ENCODE results near the gene PVALEF.

PVALEF gene

GRCh38 chr17:81163703-81164370 lies 1.5 kb upstream of the PVALEF start:
- no peak for DNase-seq

DNA sequence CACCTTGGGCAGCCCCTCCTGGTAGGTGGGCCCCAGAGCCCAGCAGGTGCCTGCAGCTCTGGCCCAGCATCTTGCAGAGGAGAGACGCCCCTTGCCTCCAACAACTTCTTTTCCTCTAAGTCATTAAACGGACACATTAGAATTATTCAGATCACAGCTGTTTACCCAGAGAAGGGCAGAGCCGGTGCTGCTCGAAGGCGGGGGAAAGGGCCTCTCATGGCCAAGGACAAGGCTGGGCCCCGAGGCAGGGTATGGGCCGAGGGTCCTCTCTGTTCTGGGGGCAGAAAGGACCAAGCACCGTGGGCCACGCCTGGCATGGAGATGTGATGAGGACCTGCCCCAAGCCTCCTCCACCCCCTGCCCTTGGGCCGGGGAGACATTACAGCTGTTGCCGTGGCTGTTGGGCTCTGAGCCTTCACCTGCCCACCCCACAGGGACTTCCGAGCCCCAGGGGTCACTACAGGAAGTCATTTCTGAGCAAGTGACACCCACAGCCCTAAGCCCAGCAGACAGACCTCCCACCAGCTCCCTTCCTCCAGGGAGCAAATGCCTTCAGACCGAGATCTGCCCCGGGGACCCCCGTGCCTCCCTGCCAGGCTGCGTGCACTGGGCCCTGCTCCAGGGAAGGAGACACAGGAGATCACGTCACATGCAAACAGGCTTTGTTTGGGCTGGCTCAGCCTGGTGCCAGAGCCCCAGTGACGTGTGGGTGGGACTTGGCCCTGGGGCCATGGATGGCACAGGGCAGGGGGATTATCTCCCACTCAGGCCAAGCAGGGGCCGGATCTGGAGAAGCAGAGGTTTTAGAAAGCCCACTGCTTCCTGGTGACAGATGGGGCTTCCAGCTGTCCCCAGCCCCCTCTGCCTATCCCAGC lies 699 bp upstream of the PVALEF start:
- no peak for DNase-seq

GRCh38 chr17:81166033-81166492 lies 756 bp downstream of the PVALEF start, which contains the start of gene AATK:
Gene AATK (minus strand): TSS chr17:81166221. CDS start chr17:81165992, 229 bp downstream.
- no peak for DNase-seq

DNA sequence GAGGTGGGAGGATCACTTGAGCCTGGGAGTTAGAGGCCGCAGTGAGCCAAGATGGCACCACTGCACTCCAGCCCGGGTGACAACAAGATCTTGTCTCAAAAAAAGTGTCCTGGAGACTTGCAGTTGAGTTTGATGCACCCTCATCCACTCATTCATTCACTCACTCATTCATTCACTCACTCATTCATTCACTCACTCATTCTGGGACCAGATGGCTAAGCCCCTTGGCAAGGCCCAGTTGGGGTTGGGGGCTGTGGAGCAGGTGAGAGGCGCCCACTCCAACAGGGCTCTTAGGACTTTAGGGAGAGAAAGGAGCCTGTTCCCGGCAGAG lies 1.9 kb downstream of the PVALEF start:
- DNase-seq, result no peak

DNA sequence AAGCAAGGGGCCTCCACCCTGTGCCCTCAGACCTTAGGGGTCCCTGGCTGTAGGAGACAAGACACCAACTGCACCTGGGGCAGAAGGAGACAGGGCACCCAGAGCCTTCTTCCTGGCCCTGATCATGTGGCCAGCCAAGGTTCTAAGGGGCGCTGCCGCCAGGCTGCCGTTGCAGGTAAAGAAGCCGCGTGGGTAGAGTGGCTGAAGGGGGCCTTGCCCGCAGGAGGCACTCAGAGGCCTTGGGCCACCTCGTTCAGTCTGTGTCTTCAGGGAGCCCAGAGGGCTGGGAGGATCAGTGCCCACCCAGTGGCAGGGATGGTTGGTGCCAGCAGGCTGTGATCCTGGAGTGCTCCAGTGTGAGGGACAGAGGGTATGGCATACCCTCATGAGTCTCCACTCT lies 2.3 kb downstream of the PVALEF start:
- DNase-seq, result no peak

GRCh38 chr17:81169870-81170309 lies 4.6 kb downstream of the PVALEF start:
- no peak for DNase-seq

DNA sequence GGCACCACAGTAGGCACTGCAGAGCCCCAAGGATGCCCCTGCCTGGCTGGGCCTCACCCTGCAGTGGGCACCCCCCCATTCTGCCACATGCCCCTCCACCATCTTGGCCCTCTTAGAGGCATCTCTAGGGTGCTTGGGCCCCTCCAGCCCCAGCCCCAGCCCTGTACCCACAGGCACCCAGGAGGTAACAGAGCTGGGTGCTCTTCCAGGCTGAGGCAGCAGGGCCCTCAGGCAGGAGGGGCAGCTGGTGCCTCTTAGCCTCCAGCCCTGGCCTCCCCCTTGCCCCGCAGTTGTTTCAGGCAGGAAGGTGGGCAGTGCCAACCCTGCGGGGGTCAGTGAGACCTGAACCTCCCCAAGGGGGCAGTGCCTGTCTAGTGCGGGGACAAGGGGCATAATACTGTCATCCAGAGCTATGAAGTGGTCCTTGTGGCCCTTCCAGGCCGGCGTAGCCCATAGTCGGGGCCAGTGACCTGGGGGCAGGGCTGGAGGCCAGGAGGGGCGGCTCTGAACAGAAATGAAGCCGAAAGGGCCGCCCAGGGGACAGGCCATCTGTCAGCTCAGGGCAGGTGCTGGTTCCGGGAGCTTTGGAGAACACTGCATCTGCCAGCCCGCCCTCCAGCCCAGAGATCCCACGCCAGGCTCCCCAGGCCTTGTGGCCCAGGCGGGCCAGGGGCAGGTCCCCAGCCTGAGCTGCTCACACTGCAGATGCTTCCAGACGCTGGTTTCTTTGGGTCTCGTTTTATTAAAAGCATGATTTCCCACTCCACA lies 5.6 kb downstream of the PVALEF start:
- DNase-seq, result no peak

DNA sequence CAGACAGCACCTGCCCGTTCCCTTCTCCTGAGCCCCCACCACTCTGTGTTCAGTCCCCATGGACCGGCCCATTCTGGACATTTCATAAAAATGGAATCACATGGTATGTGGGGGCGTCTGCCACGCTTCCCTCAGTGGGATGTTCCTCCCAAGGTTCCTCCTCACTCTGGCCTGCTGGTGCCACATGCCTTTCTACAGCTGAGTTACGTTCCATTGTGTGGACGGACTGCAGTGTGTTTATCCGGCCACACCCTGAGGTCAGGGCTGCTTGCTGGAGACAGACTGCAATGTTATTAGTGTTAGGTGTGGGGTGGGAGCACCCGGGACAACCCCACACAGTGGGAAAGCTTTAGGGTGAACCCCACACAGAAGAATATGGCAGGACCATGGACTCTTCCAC lies 6.6 kb downstream of the PVALEF start:
- no peak for DNase-seq

- no peak for DNase-seq
Measured at GRCh38 chr17:81173052-81173761, 7.9 kb downstream of the PVALEF start.

DNA sequence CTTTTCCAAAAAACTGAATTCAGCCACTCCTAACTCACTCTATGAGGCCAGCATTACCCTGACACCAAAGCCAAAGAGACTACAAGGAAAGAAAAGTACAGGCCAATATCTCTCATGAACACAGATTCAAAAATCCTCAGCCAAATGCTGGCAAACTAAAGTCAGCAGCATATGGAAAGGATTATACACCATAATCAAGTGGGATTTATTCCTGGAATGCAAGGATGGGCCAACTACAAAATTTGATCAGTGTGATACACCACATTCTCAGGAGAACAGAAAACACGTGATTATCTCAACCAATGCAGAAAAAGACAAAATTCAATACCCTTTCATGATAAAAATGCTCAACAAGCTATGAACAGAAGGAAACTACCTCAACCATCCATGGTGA lies 8.5 kb downstream of the PVALEF start:
- DNase-seq, result no peak

- DNase-seq, result no peak
Measured at GRCh38 chr17:81176666-81177065, 11.4 kb downstream of the PVALEF start.

GRCh38 chr17:81178136-81179091 lies 13.1 kb downstream of the PVALEF start:
- no peak for DNase-seq

DNA sequence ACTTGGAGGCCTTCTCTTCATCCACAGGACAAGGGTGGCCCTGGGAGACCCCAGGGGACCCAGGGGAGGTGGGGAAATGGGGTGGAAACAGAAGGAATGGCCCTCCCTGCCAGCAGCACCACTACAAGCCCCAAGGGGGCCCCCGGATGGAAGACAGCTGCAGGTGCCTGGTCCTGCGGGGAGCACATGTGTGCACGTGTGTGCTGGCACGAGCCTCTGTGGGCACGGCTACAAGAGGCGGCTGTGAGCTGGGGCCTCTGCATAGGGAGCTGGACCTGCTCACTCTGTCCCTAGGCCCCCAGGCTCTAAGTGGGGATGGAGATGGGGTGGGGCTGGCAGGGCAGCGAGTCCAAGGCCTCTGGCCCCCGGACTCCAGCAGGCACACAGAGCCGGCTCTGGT lies 13.9 kb downstream of the PVALEF start:
- no peak for DNase-seq

- DNase-seq, result no peak
Measured at GRCh38 chr17:81179861-81180260, 14.6 kb downstream of the PVALEF start.

DNA sequence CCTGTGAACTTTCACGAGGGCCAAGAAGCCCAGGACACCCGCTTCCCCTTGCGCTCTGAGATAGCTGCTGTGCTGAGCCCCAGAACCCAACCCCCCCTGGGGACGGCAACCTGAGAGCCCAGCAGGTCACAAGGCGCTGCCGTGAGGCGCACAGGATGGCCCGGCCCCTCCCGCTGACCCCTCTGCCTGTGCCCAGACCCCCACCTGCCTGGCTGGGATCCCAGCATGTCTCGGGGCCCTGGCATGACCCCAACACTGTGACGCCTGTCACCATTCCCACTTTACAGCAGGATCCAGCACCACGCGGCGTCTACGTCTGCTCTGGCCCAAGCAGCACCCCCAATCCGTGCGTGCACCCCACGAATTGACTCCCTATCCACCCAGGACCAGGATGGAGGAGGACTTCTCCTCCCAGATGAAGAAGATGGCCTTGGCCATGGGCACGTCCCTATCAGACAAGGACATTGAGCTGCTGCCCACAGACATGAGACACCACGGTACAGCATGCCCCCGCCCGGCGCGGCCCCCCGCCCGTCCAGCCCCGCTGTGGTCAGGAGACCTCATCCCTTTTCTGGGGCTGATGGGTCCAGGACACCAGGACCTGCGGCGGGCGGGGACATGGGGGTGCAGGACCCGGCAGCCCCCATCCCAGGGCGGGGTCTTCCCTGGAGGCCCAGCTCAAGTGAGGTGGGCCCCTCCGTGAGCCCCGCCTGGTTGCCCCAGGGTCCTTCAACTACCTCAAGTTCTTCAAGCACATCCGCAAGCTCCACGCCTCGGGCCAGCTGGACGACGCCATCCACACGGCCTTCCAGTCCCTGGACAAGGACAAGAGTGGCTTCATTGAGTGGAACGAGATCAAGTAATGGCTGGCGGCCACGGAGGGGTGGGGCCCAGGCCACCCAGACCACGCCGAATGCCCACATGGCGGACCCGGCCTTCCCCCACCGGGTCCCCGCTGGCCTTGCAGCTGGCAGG lies 15.8 kb downstream of the PVALEF start:
- no peak for DNase-seq

DNA sequence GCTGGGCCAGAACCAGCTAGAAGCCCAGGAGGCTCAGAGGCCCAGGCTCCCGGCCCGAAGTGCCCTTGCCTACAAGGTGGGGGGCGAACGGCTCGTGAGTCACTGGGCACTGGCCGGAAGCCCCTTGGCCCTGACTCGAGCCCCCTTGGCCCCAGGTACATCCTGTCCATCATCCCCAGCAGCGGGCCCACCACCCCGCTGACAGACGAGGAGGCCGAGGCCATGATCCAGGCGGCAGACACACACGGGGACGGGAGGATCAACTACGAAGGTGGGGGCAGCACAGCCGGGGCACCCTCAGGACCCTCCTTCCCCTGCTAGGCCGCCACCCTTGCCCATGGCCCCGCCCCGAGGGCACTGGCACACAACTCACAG lies 16.5 kb downstream of the PVALEF start:
- DNase-seq, result no peak

DNA sequence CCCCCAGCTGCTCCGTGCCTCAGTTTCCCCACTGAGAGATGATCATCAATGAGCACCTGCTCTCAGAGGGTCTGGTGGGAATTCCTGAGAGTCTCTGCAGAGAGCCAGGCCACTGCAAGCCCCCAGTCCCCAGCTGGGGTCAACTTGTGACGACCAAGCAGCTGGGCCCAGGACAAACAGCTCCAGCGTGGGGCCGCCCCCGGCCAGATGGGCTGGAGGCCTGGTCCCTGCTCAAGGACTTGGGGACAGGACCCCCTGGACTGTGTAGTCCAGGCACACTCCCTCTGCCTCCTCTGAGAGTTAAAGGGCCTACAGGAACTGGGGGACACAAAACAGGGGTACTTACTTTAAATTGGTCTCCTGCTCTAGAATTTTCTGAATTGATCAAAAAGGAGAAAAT lies 17.3 kb downstream of the PVALEF start:
- DNase-seq, result no peak

GRCh38 chr17:81183316-81183715 lies 18.0 kb downstream of the PVALEF start:
- no peak for DNase-seq

- no peak for DNase-seq
Measured at GRCh38 chr17:81183807-81184206, 18.5 kb downstream of the PVALEF start.

DNA sequence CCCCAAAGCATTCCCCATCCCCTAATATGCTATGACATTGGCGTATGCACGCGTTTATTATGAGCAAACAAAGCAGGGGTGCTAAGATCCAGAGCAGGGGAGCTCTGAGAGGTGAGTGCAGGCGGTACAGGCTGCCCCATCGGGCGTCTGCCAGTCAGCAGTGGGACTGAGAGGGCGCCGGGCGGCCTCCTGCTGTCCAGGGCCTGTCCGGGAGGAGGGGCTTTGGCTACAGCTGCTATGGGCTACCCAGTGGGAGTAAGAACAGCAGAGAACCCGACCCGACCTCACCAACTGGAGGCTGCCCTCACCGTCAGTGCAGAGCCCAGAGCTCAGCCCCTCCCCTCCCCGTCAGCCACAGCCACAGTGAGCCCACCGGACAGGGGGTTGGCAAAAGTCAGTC lies 19.2 kb downstream of the PVALEF start:
- DNase-seq, result no peak

Measured in NCI-H2029 treated with DMSO at 0.1 percent for 48 hours (cell line).